Gastrocnemius medialis (tissue), 4 donors: ENCODE measurements around the gene EVA1B. TPM values are rescaled to one million over a fixed set of nuclear protein-coding genes. Genes with fewer than 3 reads are reported as not detected.

Experiments
- ATAC-seq, 2 donors: fragments of 150-250 bp; one replicate each; pipeline ENCODE4 v1.9.1; 2016
- DNase-seq, 2 donors: peaks; one replicate each; pipeline ENCODE4 v3.0.0-alpha.2; 2019
- H3K27ac ChIP-seq, 4 donors: fragments of 200-600 bp; sonication (generic); 1 replicate in 1 of 4; 2 replicates in 3 of 4; pipeline ENCODE4 v1.5.1; 2016 to 2018; ENCODE audit warnings: mild to moderate bottlenecking in 2 of 4, moderate library complexity in 1 of 4
- H3K27me3 ChIP-seq, 3 donors: fragments of 200-600 bp; sonication (generic) in 2 of 3; 1 replicate in 1 of 3; 2 replicates in 2 of 3; pipeline versions ENCODE4 v1.5.1 to v1.6.0; 2016 to 2019; ENCODE audit warnings: mild to moderate bottlenecking in 1 of 3, moderate library complexity in 1 of 3
- H3K36me3 ChIP-seq, 2 donors: fragments of 200-600 bp; sonication (generic) in 1 of 2; one replicate each; pipeline ENCODE4 v1.5.1; 2017 to 2018
- H3K4me1 ChIP-seq, 2 donors: fragments of 200-600 bp; sonication (generic) in 1 of 2; one replicate each; pipeline ENCODE4 v1.5.1; 2016 to 2017; ENCODE audit warnings: mild to moderate bottlenecking in 2 of 2
- H3K4me3 ChIP-seq, 4 donors: fragments of 200-600 bp; sonication (generic) in 3 of 4; 1 replicate in 1 of 4; 2 replicates in 3 of 4; pipeline ENCODE4 v1.5.1; 2016 to 2019; ENCODE audit warnings: mild to moderate bottlenecking in 2 of 4
- H3K9me3 ChIP-seq, 3 donors: fragments of 200-600 bp; sonication (generic) in 2 of 3; 1 replicate in 1 of 3; 2 replicates in 2 of 3; pipeline ENCODE4 v1.5.1; 2016 to 2019
- POLR2A ChIP-seq, 2 donors: fragments of 450-650 bp; IDR thresholded peaks; one replicate each; pipeline ENCODE4 v1.6.1; 2017; ENCODE audit warnings: antibody characterized with exemption in 2 of 2, mild to moderate bottlenecking in 2 of 2, moderate library complexity in 2 of 2
- in situ Hi-C, 4 donors: fragments of 200-750 bp; cut with MboI; loops; one replicate each; pipeline versions ENCODE4 v1.15.0 to v1.8.0; 2017; ENCODE audit warnings: low sequenced_read_pairs in 4 of 4
- intact Hi-C: fragments of 100-400 bp; cut with DNase I; formaldehyde crosslinking; loops from one replicate; pipeline ENCODE4 v1.15.1; 2023; ENCODE audit warnings: low total_unique reads
- total RNA-seq, 4 donors: library from RNA; depleted of rRNA; stranded (reverse); fragments of >200 nt; gene quantifications; one replicate each; pipeline versions ENCODE4 v1.1.0 to v1.2.3, GENCODE V29; 2016
- TF ChIP-seq, protein P1 (sequence below), 5 experiments: fragments of 450-650 bp in 3 of 5; fragments of 200-600 bp in 2 of 5; sonication (generic) in 2 of 5; IDR thresholded peaks in 4 of 5; conservative IDR thresholded peaks in 1 of 5; 1 replicate in 4 of 5; 2 replicates in 1 of 5; pipeline ENCODE4 v1.5.1; 2016 to 2019; ENCODE audit warnings: antibody characterized with exemption in 5 of 5, mild to moderate bottlenecking in 3 of 5, moderate library complexity in 3 of 5

Gene EVA1B
- total RNA-seq, 4 donors from 2014 or later, result 10.0 to 19.9 (median 14.8) TPM

- Histone ChIP-seq H3K27me3 (no peaks in the 10 kb centered on the region), H3K4me1 (peaks cover 50 to 76% of the 10 kb centered on the region in 2 donors), H3K27ac (peak overlapping the region; percentile 89 to 92 (median 90)), H3K9me3 (no peaks in the 10 kb centered on the region), H3K36me3 (no peaks in the 10 kb centered on the region), H3K4me3 (no peak overlapping the region)
- intact Hi-C loops, result no loop called here
- ATAC-seq, result no peak
- in situ Hi-C loops, result loop anchor here in 1 of 4 donors (25.0 kb wide), 1 partner anchor 89 kb away; no protein-coding TSS in a partner anchor
- TF ChIP-seq POLR2A (IDR thresholded peaks at IDR 0.05), result no peak
- TF ChIP-seq, protein P1, sequence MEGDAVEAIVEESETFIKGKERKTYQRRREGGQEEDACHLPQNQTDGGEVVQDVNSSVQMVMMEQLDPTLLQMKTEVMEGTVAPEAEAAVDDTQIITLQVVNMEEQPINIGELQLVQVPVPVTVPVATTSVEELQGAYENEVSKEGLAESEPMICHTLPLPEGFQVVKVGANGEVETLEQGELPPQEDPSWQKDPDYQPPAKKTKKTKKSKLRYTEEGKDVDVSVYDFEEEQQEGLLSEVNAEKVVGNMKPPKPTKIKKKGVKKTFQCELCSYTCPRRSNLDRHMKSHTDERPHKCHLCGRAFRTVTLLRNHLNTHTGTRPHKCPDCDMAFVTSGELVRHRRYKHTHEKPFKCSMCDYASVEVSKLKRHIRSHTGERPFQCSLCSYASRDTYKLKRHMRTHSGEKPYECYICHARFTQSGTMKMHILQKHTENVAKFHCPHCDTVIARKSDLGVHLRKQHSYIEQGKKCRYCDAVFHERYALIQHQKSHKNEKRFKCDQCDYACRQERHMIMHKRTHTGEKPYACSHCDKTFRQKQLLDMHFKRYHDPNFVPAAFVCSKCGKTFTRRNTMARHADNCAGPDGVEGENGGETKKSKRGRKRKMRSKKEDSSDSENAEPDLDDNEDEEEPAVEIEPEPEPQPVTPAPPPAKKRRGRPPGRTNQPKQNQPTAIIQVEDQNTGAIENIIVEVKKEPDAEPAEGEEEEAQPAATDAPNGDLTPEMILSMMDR (IDR thresholded peaks at IDR 0.05 in 4 of 5, conservative IDR thresholded peaks at IDR 0.05 in 1 of 5), result no peak
- no peak for DNase-seq
Observed at GRCh38 chr1:36276688-36277087, 46.8 kb downstream of the EVA1B start.

DNA sequence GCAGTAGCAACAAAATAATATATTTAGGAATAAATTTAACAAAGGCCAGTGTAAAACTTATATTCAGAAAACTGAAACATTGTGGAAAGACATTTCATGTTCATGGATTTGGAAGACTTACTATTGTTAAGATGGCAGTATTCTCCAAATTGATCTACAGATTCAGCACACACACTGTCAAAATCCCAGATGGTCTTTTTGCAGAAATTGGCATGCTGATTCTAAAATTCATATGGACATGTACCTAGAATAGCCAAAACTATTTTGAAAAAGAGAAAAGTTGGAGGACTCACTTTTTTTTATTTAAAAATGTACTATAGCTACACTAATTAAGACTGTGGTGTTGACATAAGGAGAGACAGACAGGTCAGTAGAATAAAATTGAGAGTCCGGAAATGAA lies 49.2 kb downstream of the EVA1B start:
- intact Hi-C loops, result no loop called here
- H3K36me3 ChIP-seq, result no peaks in the 10 kb centered on the region
- H3K4me3 ChIP-seq, result no peak overlapping the region
- no peaks in the 10 kb centered on the region for H3K9me3 ChIP-seq
- H3K4me1 ChIP-seq, result peaks cover 42 to 69% of the 10 kb centered on the region in 2 donors
- DNase-seq, result no peak
- in situ Hi-C loops, result no loop called here
- no peak for ATAC-seq
- H3K27ac ChIP-seq, result peak overlapping the region; percentile 27 to 92 (median 80)
- no peak for TF ChIP-seq POLR2A (IDR thresholded peaks at IDR 0.05)
- TF ChIP-seq, protein P1 (IDR thresholded peaks at IDR 0.05 in 4 of 5, conservative IDR thresholded peaks at IDR 0.05 in 1 of 5), result no peak
- no peaks in the 10 kb centered on the region for H3K27me3 ChIP-seq

- DNase-seq (no peak), ATAC-seq (no peak)
- Histone ChIP-seq H3K36me3 (no peaks in the 10 kb centered on the region), H3K4me3 (no peak overlapping the region), H3K27ac (peak overlapping the region; percentile 68 to 92 (median 82)), H3K27me3 (no peaks in the 10 kb centered on the region), H3K9me3 (no peaks in the 10 kb centered on the region), H3K4me1 (peaks cover 44 to 69% of the 10 kb centered on the region in 2 donors)
- TF ChIP-seq, protein P1 (IDR thresholded peaks at IDR 0.05 in 4 of 5, conservative IDR thresholded peaks at IDR 0.05 in 1 of 5), result no peak
- no peak for TF ChIP-seq POLR2A (IDR thresholded peaks at IDR 0.05)
- in situ Hi-C loops (no loop called here), intact Hi-C loops (no loop called here)
Observed at GRCh38 chr1:36273024-36273423, 50.4 kb downstream of the EVA1B start.

Other genes starting within 250 kb of the EVA1B start
- gene TEKT2, start 239.6 kb downstream of the EVA1B start, total RNA-seq, result not detected
- 10 to 100 TPM; 46.7 to 67.3 (median 54.0) TPM for gene ADPRS, start 234.8 kb downstream of the EVA1B start, total RNA-seq
- gene COL8A2, start 198.4 kb downstream of the EVA1B start, total RNA-seq, result 1 to 10 TPM in 1 of 4 donors, under 1 TPM in 3; 0.61 to 1.6 (median 0.81) TPM
- gene TRAPPC3, start 174.2 kb downstream of the EVA1B start, total RNA-seq, result 10 to 100 TPM; 57.5 to 72.4 (median 63.5) TPM
- gene MAP7D1, start 167.5 kb downstream of the EVA1B start, total RNA-seq, result 100 to 1,000 TPM; 376 to 967 (median 474) TPM
- 100 to 1,000 TPM in 3 of 4 donors, 10 to 100 TPM in 1; 88.2 to 174 (median 146) TPM for gene THRAP3, start 99.2 kb downstream of the EVA1B start, total RNA-seq
- gene SH3D21, start 17.3 kb downstream of the EVA1B start, total RNA-seq, result 1 to 10 TPM in 1 of 4 donors, under 1 TPM in 3; 0.10 to 1.4 (median 0.46) TPM
- gene STK40, start 62.3 kb upstream of the EVA1B start, total RNA-seq, result 100 to 1,000 TPM; 109 to 263 (median 211) TPM
- gene LSM10, start 74.3 kb upstream of the EVA1B start, total RNA-seq, result 100 to 1,000 TPM in 2 of 4 donors, 10 to 100 TPM in 2; 56.9 to 129 (median 103) TPM
- gene OSCP1, start 126.8 kb upstream of the EVA1B start, total RNA-seq, result 1 to 10 TPM; 3.3 to 6.7 (median 4.7) TPM
- gene MRPS15, start 140.7 kb upstream of the EVA1B start, total RNA-seq, result 100 to 1,000 TPM; 106 to 215 (median 160) TPM
- 1 to 10 TPM in 3 of 4 donors, under 1 TPM in 1; 0.29 to 6.4 (median 3.9) TPM for gene CSF3R, start 159.3 kb upstream of the EVA1B start, total RNA-seq